Panc1 (cell line): ENCODE measurements around the gene OR2L3.

Source experiments
- POLR2AphosphoS5 ChIP-seq: IDR thresholded peaks from 2 replicates; pipeline ENCODE4 v1.6.1; 2012; ENCODE audit warnings: mild to moderate bottlenecking, low read depth, low read length, moderate library complexity
- TF ChIP-seq, protein P1 (sequence below): fragments of 450-650 bp; IDR thresholded peaks from 2 replicates; pipeline ENCODE4 v1.5.1; 2017; ENCODE audit warnings: mild to moderate bottlenecking

DNA sequence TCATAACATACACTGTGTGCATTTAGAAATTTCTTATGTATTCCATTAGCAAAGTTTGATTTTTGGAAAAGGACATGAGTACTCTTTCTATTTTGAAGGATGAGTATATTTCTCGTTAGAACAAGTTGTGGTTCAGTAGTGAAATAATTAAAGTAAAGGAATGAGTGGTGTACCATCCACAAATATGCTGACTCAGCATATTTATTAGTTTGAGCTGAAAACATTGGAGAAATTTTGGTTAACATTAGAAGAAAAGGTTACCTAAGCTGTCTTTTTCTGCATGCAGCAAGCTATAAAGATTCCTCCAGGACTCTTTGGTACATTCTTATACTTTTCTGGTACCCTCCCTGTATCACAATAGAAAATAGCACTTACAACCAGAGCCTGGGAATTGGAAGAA lies 38.9 kb upstream of the OR2L3 start:
- TF ChIP-seq, protein P1, sequence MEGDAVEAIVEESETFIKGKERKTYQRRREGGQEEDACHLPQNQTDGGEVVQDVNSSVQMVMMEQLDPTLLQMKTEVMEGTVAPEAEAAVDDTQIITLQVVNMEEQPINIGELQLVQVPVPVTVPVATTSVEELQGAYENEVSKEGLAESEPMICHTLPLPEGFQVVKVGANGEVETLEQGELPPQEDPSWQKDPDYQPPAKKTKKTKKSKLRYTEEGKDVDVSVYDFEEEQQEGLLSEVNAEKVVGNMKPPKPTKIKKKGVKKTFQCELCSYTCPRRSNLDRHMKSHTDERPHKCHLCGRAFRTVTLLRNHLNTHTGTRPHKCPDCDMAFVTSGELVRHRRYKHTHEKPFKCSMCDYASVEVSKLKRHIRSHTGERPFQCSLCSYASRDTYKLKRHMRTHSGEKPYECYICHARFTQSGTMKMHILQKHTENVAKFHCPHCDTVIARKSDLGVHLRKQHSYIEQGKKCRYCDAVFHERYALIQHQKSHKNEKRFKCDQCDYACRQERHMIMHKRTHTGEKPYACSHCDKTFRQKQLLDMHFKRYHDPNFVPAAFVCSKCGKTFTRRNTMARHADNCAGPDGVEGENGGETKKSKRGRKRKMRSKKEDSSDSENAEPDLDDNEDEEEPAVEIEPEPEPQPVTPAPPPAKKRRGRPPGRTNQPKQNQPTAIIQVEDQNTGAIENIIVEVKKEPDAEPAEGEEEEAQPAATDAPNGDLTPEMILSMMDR, result no peak
- no peak for TF ChIP-seq POLR2AphosphoS5
